ENCODE results near the gene EBLN1. TPM values are rescaled to one million over a fixed set of nuclear protein-coding genes. Genes with fewer than 3 reads are reported as not detected.

The EBLN1 gene
- total and polyA plus RNA-seq, 9 of the 15 experiments (the other 6 are each of a cell fraction or from before 2014, with no cell fraction given) = 0.06 to 3.1 (median 0.80) TPM

GRCh38 chr10:22244855-22245254 lies 27.0 kb upstream of the EBLN1 start:
- H3K27me3 ChIP-seq (ENCODE audit: control insufficient read depth in 2 of 2, insufficient read depth in 2 of 2, low read length in 2 of 2) = no peaks in the 10 kb centered on the region
- H3K36me3 ChIP-seq (ENCODE audit: control insufficient read depth, insufficient read depth, low read length) = no peaks in the 10 kb centered on the region
- H3K79me2 ChIP-seq (ENCODE audit: control insufficient read depth, insufficient read depth, low read length) = no peaks in the 10 kb centered on the region
- POLR2A ChIA-PET = interaction anchor here (1.9 kb wide), 1 partner anchor 14 kb away, joined by 4 read pairs; no protein-coding TSS in a partner anchor
- FAIRE-seq (no peak), ATAC-seq (no peak), DNase-seq (ENCODE audit: extremely low read depth in 1 of 4, low spot score in 3 of 4) (no peak)
- no peaks in the 10 kb centered on the region for H4K20me1 ChIP-seq (replicated peaks; ENCODE audit: control insufficient read depth, insufficient read depth, low read length)
- H2AFZ ChIP-seq (ENCODE audit: low read depth, low read length) = peak overlapping the region; percentile 46
- no peak overlapping the region for H3K27ac ChIP-seq (ENCODE audit: extremely low read depth, low read depth, low read length)
- no TSS peak for BruUV-seq (replicated peaks)
- no peaks in the 10 kb centered on the region for H3K9me1 ChIP-seq (ENCODE audit: control insufficient read depth, insufficient read depth, low read length)
- no peaks in the 10 kb centered on the region for H3K9me3 ChIP-seq (replicated peaks; ENCODE audit: control insufficient read depth, insufficient read depth, low read depth, low read length)
- intact Hi-C loops (cut with micrococcal nuclease) = no loop called here
- no peak overlapping the region for H3K4me2 ChIP-seq (ENCODE audit: insufficient read depth, low read length)
- 43% methylated on average over 3 of the region's 3 CpGs for WGBS (ENCODE audit: insufficient coverage, low coverage, missing lambda C conversion rate)
- peaks cover 0 to 11% of the 10 kb centered on the region in 2 experiments; a peak in 3 of 5 replicates for H3K4me1 ChIP-seq (replicated peaks in 1 of 2; ENCODE audit: control insufficient read depth in 2 of 2, insufficient read depth in 2 of 2, low read length in 2 of 2)
- CTCF ChIA-PET (ENCODE audit: low intra/inter-chr PET ratio) = no interaction called here
- H3K4me3 ChIP-seq = no peak overlapping the region
- in situ Hi-C loops (cut with MboI) = no loop called here
- TF ChIP-seq NKRF (IDR thresholded peaks at IDR 0.05; ENCODE audit: borderline replicate concordance) (no peak), CTCF (IDR thresholded peaks at IDR 0.05 in 2 of 3, conservative IDR thresholded peaks at IDR 0.05 in 1 of 3; ENCODE audit: insufficient read depth in 2 of 3, low read depth in 1 of 3, low read length in 3 of 3) (0 out of 6 replicates have a peak, but pooled peaks of 1 of the 3 experiments have one; percentile 17), TEAD1 (CRISPR knock-in tag; IDR thresholded peaks at IDR 0.05) (no peak)
- no peak overlapping the region for H3K9ac ChIP-seq (ENCODE audit: insufficient read depth in 1 of 2, low read depth in 2 of 2, low read length in 2 of 2)

Measured in K562 (cell line).